Measurements from ENCODE around the gene APCDD1.
A peak's percentile ranks its signal among the peaks of the same experiment; 100 is the strongest.
"Not testable (repeated sequence)": the region's sequence is repeated elsewhere in the genome, so short reads cannot be mapped to it uniquely, and the experiment has no call there.

APCDD1 gene

DNA sequence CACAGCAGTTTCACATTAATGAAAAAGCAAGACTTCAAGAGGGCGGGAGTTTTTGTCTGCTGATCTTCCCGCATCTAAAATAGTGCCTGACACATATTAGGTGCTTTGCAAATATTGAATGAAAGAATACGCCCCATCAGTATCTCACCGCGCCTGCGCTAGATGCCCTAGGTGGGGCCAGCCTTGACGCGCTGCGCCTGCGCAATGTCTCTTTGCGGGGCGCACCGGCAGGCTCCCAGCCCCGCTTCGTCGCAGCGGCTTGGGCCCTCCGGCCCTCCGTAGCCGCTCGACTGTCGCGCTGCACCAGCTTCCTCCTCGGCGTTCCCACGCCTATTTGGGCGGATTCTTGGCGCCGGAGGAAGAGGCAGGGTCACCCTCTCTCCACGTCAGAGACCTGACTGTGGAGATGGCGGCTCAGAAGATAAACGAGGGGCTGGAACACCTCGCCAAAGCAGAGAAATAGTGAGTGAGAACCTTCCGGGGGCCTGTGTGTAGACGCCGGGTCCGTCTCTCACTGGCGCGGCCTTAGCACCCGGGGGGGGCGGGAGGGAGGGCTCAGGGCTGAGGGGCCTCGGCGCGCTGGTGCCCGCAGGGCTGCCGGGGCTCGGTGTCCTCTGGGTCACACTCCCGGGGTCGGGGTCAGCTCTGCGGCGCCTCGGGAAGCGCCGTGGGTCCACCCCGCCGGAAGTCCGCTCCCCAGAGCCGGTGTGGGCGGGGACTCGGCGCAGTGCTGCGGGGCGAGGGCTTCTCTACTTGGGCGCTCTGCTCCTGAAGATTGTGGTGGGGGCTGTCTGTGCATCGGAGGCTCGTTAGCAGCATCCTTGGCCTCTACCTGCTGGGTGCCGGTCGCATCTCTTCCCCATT, 71.5 kb downstream of the APCDD1 start, which contains the start of gene NAPG:
TSS of gene NAPG (plus strand) at position 331 of the 864 bp plus-strand sequence. CDS start at position 407, 76 bp downstream.
- DNase-seq (ENCODE audit: low read depth in 3 of 3): peak; percentile 82 to 83 (median 82)

DNA sequence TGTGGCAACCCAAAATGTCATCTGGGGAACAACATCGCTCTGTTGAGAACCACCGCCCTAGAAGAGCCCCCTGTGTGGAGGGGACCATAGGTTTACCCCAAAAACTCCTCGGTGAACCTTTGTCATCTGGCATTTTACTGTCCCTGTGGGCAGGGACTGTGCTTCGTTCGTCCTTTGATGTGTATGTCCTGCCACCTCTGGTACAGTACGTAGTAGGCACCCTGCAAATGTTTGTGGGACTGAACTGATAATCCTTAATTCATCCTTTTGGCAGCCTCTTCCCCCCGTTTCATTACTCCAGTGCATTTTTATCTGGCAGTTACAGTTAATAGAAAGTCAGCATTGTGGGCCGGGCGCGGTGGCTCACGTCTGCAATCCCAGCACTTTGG, 72.1 kb downstream of the APCDD1 start:
- no peak for DNase-seq (ENCODE audit: low read depth in 3 of 3)

DNA sequence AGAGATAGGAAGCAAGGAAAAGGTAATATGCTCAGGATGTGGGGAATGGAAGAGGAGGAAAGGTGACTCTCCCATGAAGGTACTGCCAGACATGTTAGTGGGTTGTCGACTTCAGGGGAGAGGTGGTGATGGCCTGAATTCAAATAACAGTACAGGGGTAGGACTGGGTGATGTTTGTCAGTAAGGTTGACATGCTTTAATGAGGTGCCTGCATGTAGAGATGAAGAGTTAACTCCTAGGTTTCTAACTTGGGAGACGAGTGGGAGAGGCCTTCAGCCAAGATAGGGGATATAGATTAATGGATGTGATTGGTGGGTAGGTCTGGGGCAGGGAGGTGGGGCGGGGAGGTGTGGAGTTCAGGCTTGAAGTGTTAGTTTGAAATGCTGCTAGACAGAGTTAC, 74.0 kb downstream of the APCDD1 start:
- no peak for DNase-seq (ENCODE audit: low read depth in 3 of 3)

DNA sequence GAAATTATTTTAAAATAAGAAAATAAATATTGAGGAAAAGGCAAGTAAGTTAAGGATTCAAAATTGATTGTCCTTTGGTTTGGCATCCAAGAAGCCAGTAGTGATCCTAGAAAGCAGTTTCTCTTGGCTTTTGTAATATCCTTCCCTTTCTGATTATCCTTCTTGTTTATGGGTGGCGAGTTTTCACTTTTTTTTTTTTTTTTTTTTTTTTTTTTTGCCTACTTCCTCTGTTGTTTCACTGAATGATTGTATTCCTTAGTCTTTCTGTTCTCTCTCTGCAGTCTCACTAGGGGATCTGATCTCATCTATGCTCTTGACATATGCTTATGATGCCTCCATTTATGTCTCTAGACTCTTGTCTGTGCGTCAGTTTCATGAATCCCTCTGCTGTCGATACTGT, 75.6 kb downstream of the APCDD1 start:
- DNase-seq (ENCODE audit: low read depth in 3 of 3): no peak

DNA sequence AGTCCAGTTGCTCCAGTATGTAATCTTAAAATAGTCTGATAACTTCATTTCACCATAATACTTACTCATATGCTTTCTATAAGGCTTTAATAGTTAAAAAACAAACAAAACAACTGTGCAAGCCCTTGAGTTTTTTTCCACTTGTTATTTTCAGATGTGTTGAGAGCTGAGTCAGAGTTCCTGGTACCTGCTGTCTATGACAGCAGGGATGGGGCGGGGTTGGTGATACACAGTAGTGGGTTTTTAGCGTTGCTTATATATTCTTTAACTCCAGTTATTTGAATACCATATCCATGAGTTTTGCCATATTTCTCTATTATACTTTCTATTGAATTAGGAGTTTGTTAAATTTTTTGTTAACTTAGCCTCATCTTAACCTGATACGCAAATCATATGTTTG, 76.4 kb downstream of the APCDD1 start:
- no peak for DNase-seq (ENCODE audit: low read depth in 3 of 3)

DNA sequence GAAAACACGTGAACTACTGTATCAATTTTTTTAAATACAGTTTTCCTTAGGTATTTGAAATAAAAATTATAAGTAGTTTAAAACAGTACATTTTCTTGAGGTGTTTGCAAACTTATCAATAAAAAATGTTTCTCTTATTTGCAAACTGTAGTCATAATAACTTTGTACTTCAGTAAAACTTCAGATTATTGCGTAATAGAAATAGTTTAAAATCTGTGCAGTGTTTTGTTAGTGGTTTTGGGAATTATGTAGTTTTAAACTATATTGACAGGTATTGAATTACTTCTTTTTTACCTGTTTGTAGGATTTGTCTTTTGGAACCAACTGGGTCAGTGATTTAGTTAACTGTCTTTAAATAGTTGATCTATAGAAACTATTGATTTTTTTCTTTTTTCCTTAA, 78.7 kb downstream of the APCDD1 start:
- DNase-seq (ENCODE audit: low read depth in 3 of 3): no peak

DNA sequence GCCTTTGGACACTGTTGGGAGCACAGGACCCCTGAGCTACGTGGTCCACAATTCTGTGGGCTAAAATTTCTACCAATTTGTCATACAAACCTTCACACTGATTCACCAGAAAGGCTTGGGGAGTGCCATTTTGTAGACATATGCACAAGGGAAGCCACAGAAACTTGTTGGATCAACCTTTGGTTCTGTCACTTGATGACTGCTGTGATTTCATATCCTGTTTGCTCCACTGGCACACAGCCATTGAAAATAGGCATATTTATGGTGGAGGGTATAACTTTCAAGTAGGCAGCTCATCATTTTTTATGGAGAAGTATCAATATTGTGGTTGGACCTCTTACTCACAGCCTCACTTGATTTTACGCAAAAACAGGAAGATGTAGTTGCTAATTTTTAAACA, 81.8 kb downstream of the APCDD1 start:
- no peak for DNase-seq (ENCODE audit: low read depth in 3 of 3)

DNA sequence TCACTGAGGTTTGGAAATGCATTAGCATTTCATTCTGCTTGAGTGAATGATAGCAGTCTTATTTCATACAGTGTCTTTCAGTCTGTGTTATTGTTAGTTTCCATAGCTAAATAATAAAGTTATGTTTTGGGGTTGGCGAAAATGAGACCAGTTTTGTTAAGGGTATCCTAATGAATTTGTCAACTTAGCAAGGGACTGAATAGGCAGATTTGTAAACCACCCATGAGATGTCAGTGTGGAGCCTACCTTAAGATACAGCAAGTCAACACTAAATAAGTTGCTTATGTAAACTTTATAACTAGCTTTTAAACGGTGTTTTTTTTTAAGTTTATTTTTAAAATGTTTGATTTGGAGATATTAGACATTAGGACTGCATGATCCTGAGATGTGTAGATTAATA, 83.3 kb downstream of the APCDD1 start:
- DNase-seq (ENCODE audit: low read depth in 3 of 3): no peak

DNA sequence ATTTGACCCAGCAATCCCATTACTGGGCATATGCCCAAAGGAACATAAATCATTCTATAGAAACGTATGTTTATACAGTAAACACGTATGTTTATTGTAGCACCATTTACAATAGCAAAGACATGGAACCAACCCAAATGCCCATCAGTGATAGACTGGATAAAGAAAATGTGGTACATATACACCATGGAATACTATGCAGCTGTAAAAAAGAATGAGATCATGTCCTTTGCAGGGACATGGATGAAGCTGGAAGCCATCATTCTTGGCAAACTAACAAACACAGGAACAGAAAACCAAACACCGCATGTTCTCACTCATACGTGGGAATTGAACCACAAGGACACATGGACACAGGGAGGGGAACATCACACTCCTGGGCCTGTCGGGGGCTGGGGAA, 84.7 kb downstream of the APCDD1 start:
- not testable (repeated sequence) for DNase-seq (ENCODE audit: low read depth in 3 of 3)

Measured in stimulated activated CD4-positive, alpha-beta T cell treated with anti-CD3 and anti-CD28 coated beads, TNF-alpha, amount 100 ng/mL, for 4 hours (primary cell).